Right renal cortex interstitium (tissue), 3 donors: ENCODE measurements around the gene GFER. TPM values are rescaled to one million over a fixed set of nuclear protein-coding genes. Genes with fewer than 3 reads are reported as not detected.

ENCODE experiments used
- DNase-seq, 3 donors: peaks; one replicate each; pipeline ENCODE4 v3.0.0-alpha.2; 2013; ENCODE audit warnings: low read depth in 3 of 3, low spot score in 2 of 3
- polyA plus RNA-seq, 3 donors: library from polyadenylated mRNA; unstranded; fragments of 120-200 nt; gene quantifications; one replicate each; pipeline ENCODE4 v1.2.1, GENCODE V29; 2013; ENCODE audit not compliant: insufficient read length in 3 of 3

Gene GFER
- polyA plus RNA-seq, 3 donors = 20.5 to 22.0 (median 21.1) TPM

GRCh38 chr16:2036200-2036966 is 52.4 kb downstream of the GFER start:
- DNase-seq = no peak

- DNase-seq = no peak
Measured at GRCh38 chr16:2037115-2037514, 53.1 kb downstream of the GFER start.

Other genes starting within 250 kb of the GFER start
- 10 to 100 TPM; 18.8 to 22.1 (median 19.4) TPM for gene NME3, start 212.7 kb upstream of the GFER start, polyA plus RNA-seq
- gene EME2, start 211.4 kb upstream of the GFER start, polyA plus RNA-seq = 1 to 10 TPM; 5.1 to 5.5 (median 5.2) TPM
- 10 to 100 TPM; 58.1 to 69.6 (median 65.0) TPM for gene MRPS34, start 211.1 kb upstream of the GFER start, polyA plus RNA-seq
- 10 to 100 TPM; 30.8 to 35.7 (median 32.5) TPM for gene SPSB3, start 201.6 kb upstream of the GFER start, polyA plus RNA-seq
- gene NUBP2, start 201.2 kb upstream of the GFER start, polyA plus RNA-seq = 10 to 100 TPM; 31.1 to 38.7 (median 31.5) TPM
- gene IGFALS, start 190.5 kb upstream of the GFER start, polyA plus RNA-seq = 1 to 10 TPM; 1.3 to 2.0 (median 2.0) TPM
- 10 to 100 TPM; 35.4 to 44.8 (median 40.1) TPM for gene HAGH, start 157.4 kb upstream of the GFER start, polyA plus RNA-seq
- 10 to 100 TPM; 36.6 to 50.7 (median 48.3) TPM for gene FAHD1, start 157.0 kb upstream of the GFER start, polyA plus RNA-seq
- 1 to 10 TPM; 1.1 to 1.3 (median 1.3) TPM for gene MEIOB, start 112.0 kb upstream of the GFER start, polyA plus RNA-seq
- under 1 TPM; 0.12 to 0.24 (median 0.17) TPM for gene HS3ST6, start 65.8 kb upstream of the GFER start, polyA plus RNA-seq
- 10 to 100 TPM; 63.0 to 70.1 (median 65.2) TPM for gene MSRB1, start 41.0 kb upstream of the GFER start, polyA plus RNA-seq
- under 1 TPM; 0.10 to 0.17 (median 0.16) TPM for gene RPL3L, start 29.5 kb upstream of the GFER start, polyA plus RNA-seq
- gene NDUFB10, start 24.7 kb upstream of the GFER start, polyA plus RNA-seq = 100 to 1,000 TPM; 127 to 137 (median 129) TPM
- gene RPS2, start 19.4 kb upstream of the GFER start, polyA plus RNA-seq = 1,000 to 10,000 TPM; 1,774 to 1,944 (median 1,840) TPM
- gene RNF151, start 17.3 kb upstream of the GFER start, polyA plus RNA-seq = not detected
- gene TBL3, start 12.1 kb upstream of the GFER start, polyA plus RNA-seq = 10 to 100 TPM; 27.4 to 34.3 (median 32.0) TPM
- gene NOXO1, start 2.7 kb upstream of the GFER start, polyA plus RNA-seq = under 1 TPM; 0.37 to 0.79 (median 0.60) TPM
- 1 to 10 TPM; 1.3 to 1.9 (median 1.4) TPM for gene SYNGR3, start 5.8 kb downstream of the GFER start, polyA plus RNA-seq
- gene ZNF598, start 25.6 kb downstream of the GFER start, polyA plus RNA-seq = 10 to 100 TPM; 14.2 to 16.4 (median 15.4) TPM
- 1 to 10 TPM; 1.7 to 6.0 (median 3.9) TPM for gene NPW, start 35.6 kb downstream of the GFER start, polyA plus RNA-seq
- gene NHERF2, start 42.7 kb downstream of the GFER start, polyA plus RNA-seq = 100 to 1,000 TPM in 1 of 3 donors, 10 to 100 TPM in 2; 82.6 to 106 (median 88.6) TPM
- gene NTHL1, start 63.6 kb downstream of the GFER start, polyA plus RNA-seq = 10 to 100 TPM; 15.4 to 17.7 (median 16.9) TPM
- 100 to 1,000 TPM in 2 of 3 donors, 10 to 100 TPM in 1; 98.9 to 117 (median 108) TPM for gene TSC2, start 63.8 kb downstream of the GFER start, polyA plus RNA-seq
- gene PKD1, start 151.7 kb downstream of the GFER start, polyA plus RNA-seq = 10 to 100 TPM; 53.0 to 59.6 (median 54.5) TPM
- gene RAB26, start 164.4 kb downstream of the GFER start, polyA plus RNA-seq = 1 to 10 TPM; 2.7 to 3.1 (median 3.0) TPM
- 10 to 100 TPM; 51.4 to 60.4 (median 60.3) TPM for gene TRAF7, start 171.6 kb downstream of the GFER start, polyA plus RNA-seq
- 1 to 10 TPM in 2 of 3 donors, under 1 TPM in 1; 0.92 to 1.4 (median 1.4) TPM for gene CASKIN1, start 212.4 kb downstream of the GFER start, polyA plus RNA-seq
- 10 to 100 TPM; 41.3 to 48.7 (median 43.8) TPM for gene MLST8, start 221.3 kb downstream of the GFER start, polyA plus RNA-seq
- 1 to 10 TPM; 3.0 to 4.1 (median 3.0) TPM for gene BRICD5, start 226.7 kb downstream of the GFER start, polyA plus RNA-seq
- gene PGP, start 230.6 kb downstream of the GFER start, polyA plus RNA-seq = 10 to 100 TPM; 10.1 to 14.5 (median 12.9) TPM
- gene E4F1, start 239.4 kb downstream of the GFER start, polyA plus RNA-seq = 10 to 100 TPM; 13.2 to 14.3 (median 13.6) TPM